Urinary bladder (tissue), 4 donors: ENCODE results near the gene NKAIN2. TPM values are rescaled to one million over a fixed set of nuclear protein-coding genes. Genes with fewer than 3 reads are reported as not detected.
"Not testable (repeated sequence)": the region's sequence is repeated elsewhere in the genome, so short reads cannot be mapped to it uniquely, and the experiment has no call there.

Experiments
- DNase-seq: peaks from one replicate; pipeline ENCODE4 v3.0.0-alpha.2; 2015; ENCODE audit errors: extremely low spot score
- H3K27ac ChIP-seq: one replicate; pipeline ENCODE4 v1.5.1; 2013; ENCODE audit warnings: low read depth, mild to moderate bottlenecking, moderate library complexity
- H3K36me3 ChIP-seq: one replicate; pipeline ENCODE4 v1.6.1; 2013; ENCODE audit warnings: mild to moderate bottlenecking, moderate library complexity; ENCODE audit not compliant: insufficient read depth
- H3K4me1 ChIP-seq: one replicate; pipeline ENCODE4 v1.6.1; 2013; ENCODE audit warnings: mild to moderate bottlenecking, moderate library complexity; ENCODE audit not compliant: insufficient read depth
- H3K4me3 ChIP-seq: one replicate; pipeline ENCODE4 v1.5.1; 2013; ENCODE audit warnings: low read depth, low read length
- WGBS: extraction: QIAGEN DNeasy Blood & Tissue Kit; methylation state at CpG from one replicate; pipeline ENCODE4 v1.1.7; 2013; 5-methylcytosine and 5-hydroxymethylcytosine counted together
- polyA plus RNA-seq: library from polyadenylated mRNA; stranded (reverse); fragments of 200-250 nt; gene quantifications from one replicate; pipeline ENCODE4 v1.2.3, GENCODE V29; 2013
- total RNA-seq: library from RNA; depleted of rRNA; stranded (reverse); fragments of >200 nt; gene quantifications from one replicate; pipeline ENCODE4 v1.2.3, GENCODE V29; 2014
- donor health status: healthy with polysubstance abuse.
- donor health status: healthy.

NKAIN2 gene
- total and polyA plus RNA-seq, 2 donors, result 0.24 to 1.7 TPM

DNA sequence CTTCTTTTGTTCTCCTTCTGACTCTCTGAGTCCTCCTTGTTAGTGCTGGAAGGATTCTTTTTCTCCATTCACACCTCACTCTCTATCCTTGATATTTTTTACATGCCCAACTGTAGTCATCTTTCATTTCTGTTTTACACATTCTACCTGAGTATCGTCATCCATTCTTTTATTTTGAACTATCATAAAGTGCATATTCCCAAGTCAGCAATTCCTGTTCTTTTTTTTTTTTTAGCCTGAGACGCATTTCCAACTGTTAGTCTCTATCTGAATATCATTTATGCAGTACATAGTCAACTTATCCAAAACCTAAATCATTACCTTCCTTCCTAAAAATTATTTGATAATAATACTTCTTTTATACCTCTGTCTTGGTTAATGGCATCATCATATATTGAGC is 207.5 kb downstream of the NKAIN2 start:
- no peak for DNase-seq
- 93% methylated on average over 2 of the region's 2 CpGs for WGBS

DNA sequence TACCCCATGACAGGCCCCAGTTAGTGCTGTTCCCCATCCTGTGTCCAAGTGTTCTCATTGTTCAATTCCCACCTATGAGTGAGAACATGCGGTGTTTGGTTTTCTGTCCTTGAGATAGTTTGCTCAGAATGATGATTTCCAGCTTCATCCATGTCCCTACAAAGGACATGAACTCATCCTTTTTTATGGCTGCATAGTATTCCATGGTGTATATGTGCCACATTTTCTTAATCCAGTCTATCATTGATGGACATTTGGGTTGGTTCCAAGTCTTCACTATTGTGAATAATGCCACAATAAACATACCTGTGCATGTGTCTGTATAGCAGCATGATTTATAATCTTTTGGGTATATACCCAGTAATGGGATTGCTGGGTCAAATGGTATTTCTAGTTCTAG is 218.4 kb downstream of the NKAIN2 start:
- H3K27ac ChIP-seq, H3K4me3 ChIP-seq, H3K4me1 ChIP-seq, H3K36me3 ChIP-seq, DNase-seq: not testable (repeated sequence)
- WGBS, result 100% methylated on average over 1 of the region's 1 CpG

More for the DNA sequence above, 207.5 kb downstream of the NKAIN2 start:
- H3K4me1 ChIP-seq, result no peaks in the 10 kb centered on the region
- no peaks in the 10 kb centered on the region for H3K36me3 ChIP-seq
- no peak overlapping the region for H3K4me3 ChIP-seq
- no peak overlapping the region for H3K27ac ChIP-seq

DNA sequence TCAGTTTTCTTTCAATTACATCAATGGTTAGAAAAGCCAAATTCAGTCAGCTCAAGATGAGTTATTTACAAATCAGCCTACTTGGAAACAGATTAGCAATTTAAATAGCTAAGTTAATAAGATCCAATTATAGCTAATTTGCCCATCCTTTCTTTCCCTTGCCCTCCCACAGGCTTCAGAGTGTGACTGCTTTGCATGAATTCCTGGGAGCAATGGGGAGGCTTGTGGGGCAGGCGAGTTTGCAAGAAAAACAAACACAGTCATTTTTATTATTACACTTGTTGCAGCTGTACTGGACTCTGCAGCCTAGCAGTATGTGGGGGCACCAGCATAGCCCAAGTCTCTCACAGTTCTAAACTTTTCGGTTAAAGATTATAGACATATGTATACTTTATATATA is 219.0 kb downstream of the NKAIN2 start:
- H3K4me1 ChIP-seq, result no peaks in the 10 kb centered on the region
- 78% methylated on average over 2 of the region's 2 CpGs for WGBS
- DNase-seq, result no peak

DNA sequence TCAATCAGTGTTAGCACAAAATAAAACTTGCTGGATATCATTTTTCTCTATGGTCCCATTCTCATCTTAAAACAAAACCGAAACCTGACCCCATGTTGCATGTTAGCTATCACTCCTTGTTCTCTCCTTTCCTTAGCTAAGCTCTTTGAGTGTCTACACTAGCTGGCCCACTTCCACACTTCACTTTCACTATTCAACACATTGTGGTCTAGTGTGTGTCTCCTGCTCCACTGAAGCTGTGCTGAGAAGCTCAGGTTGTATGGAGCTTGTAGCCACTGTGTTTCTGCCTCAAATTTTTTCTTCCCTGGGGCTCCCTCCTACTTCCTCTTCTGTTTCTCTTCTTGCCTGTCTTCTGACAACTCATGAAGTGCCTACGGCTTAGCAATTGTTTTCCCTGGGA is 223.0 kb downstream of the NKAIN2 start:
- 81% methylated on average over 2 of the region's 2 CpGs for WGBS
- no peak for DNase-seq
- H3K4me1 ChIP-seq, result no peaks in the 10 kb centered on the region
- no peak overlapping the region for H3K27ac ChIP-seq
- H3K4me3 ChIP-seq, result no peak overlapping the region
- no peaks in the 10 kb centered on the region for H3K36me3 ChIP-seq

More for the DNA sequence above, 219.0 kb downstream of the NKAIN2 start:
- no peak overlapping the region for H3K4me3 ChIP-seq
- H3K36me3 ChIP-seq, result no peaks in the 10 kb centered on the region
- no peak overlapping the region for H3K27ac ChIP-seq

DNA sequence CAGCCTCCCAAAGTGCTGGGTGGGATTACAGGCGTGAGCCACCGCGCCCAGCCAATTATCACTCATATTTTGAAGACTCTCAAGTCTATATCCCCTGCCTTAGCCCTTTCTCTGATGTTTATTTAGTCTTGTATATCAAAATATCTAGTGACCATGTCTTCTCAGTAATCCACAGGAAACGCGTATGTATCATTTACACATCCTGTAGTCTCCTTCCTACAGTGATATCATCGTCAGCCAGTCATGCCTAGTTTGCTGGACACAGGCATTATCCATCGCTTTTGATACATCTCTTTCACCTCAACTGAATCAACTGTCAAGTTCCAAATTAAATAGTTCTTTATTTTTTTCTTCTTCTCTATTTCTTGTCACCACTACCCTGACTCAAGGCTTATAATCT is 223.7 kb downstream of the NKAIN2 start:
- Histone ChIP-seq H3K4me1 (no peaks in the 10 kb centered on the region), H3K36me3 (no peaks in the 10 kb centered on the region), H3K4me3 (no peak overlapping the region), H3K27ac (no peak overlapping the region)
- 89% methylated on average over 7 of the region's 7 CpGs for WGBS
- DNase-seq, result no peak

DNA sequence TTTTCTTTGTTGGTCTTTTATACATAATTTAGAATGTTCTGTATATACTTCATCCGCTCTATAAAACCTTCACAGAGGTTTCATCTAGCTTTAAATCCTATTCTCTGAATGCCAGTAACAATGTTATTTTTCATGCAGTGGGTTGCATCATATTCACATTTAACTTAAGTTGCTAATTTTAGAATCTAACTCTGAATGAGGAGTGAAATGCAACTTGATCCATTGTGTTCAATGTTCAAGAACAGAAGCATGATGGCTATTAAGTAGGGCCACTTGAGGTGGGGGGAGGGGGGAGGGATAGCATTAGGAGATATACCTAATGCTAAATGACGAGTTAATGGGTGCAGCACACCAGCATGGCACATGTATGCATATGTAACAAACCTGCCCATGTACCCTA is 224.5 kb downstream of the NKAIN2 start:
- Histone ChIP-seq H3K4me1 (no peaks in the 10 kb centered on the region), H3K27ac (no peak overlapping the region), H3K36me3 (no peaks in the 10 kb centered on the region), H3K4me3 (no peak overlapping the region)
- WGBS, result 91% methylated on average over 2 of the region's 2 CpGs
- DNase-seq, result no peak

DNA sequence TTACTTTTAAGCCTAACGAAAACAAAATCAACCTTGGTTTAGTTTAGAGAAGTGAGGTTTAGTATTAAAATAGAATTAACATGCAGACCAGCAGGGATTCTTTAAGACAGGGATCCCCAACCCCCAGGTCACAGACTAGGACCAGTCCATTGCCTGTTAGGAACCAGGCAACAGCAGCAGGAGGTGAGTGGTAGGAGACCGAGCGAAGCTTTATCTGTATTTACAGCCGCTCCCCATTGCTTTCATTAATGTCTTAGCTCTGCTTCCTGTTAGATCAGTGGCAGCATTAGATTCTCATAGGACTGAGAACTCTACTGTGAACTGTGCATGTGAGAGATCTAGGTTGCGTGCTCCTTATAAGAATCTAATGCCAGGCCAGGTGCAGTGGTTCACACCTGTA is 225.9 kb downstream of the NKAIN2 start:
- H3K27ac ChIP-seq, result no peak overlapping the region
- H3K36me3 ChIP-seq, result no peaks in the 10 kb centered on the region
- no peaks in the 10 kb centered on the region for H3K4me1 ChIP-seq
- no peak overlapping the region for H3K4me3 ChIP-seq
- WGBS, result 74% methylated on average over 5 of the region's 5 CpGs
- no peak for DNase-seq

DNA sequence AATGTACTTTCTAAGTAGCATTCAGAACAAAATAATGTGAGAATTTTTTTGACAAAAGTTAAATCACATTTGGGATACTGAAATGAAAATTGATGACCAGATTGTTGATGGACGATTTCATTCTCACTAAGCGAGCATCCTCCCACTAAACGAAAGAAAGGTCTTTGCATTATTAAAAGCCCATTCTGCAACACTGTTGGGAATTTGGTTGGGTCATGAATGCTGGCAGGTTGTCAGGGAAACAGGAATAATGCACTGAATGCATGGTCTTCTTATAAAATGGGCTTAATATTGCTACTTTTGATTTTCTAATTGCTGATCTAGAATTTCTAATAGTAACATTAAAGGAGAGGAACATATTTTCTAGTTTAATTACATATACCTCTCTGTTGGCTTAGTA is 229.8 kb downstream of the NKAIN2 start:
- no peaks in the 10 kb centered on the region for H3K36me3 ChIP-seq
- DNase-seq, result no peak
- 88% methylated on average over 3 of the region's 3 CpGs for WGBS
- no peaks in the 10 kb centered on the region for H3K4me1 ChIP-seq
- H3K27ac ChIP-seq, result no peak overlapping the region
- no peak overlapping the region for H3K4me3 ChIP-seq

DNA sequence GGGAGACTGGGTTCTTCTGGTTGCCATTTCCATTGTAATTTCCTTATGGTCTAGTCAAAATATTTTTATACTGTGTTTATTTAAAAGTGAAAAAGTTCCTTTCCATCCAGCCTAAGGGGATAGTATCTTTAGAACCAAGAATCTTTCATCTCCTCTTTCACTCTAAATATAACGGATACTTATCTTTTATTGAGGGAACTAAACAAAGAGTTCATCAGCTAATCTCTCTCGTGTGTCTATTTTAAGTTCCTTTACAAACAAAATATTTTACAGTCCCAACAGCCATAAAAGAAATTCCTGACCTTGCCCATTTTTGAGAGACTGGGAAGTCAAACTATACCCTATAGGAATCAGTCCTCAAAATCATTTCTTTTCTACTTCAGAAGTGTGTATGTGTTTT is 232.7 kb downstream of the NKAIN2 start:
- no peaks in the 10 kb centered on the region for H3K36me3 ChIP-seq
- no peaks in the 10 kb centered on the region for H3K4me1 ChIP-seq
- DNase-seq, result no peak
- WGBS, result 11% methylated on average over 2 of the region's 2 CpGs
- no peak overlapping the region for H3K4me3 ChIP-seq
- H3K27ac ChIP-seq, result no peak overlapping the region

DNA sequence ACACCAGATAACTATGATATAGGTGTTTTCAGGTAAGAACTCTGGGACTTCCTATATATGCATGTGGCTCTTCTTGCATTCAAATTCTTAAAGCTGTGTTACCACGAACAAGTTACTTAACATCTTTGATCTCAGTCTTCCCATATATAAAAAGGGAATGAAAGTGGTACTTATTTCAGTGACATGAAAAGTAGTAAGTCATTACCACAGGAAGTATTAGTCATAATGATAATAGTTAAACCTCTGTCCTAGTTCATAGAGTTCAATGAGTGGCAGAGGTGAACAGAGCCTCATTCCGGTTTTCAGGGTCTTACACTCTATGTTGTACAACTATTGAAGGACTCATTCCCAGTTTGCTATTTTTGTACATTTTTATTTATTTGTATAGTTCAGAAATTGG is 237.0 kb downstream of the NKAIN2 start:
- Histone ChIP-seq H3K36me3 (no peaks in the 10 kb centered on the region), H3K4me3 (no peak overlapping the region), H3K4me1 (no peaks in the 10 kb centered on the region), H3K27ac (no peak overlapping the region)
- DNase-seq, result no peak
- WGBS, result 79% methylated on average over 2 of the region's 2 CpGs

DNA sequence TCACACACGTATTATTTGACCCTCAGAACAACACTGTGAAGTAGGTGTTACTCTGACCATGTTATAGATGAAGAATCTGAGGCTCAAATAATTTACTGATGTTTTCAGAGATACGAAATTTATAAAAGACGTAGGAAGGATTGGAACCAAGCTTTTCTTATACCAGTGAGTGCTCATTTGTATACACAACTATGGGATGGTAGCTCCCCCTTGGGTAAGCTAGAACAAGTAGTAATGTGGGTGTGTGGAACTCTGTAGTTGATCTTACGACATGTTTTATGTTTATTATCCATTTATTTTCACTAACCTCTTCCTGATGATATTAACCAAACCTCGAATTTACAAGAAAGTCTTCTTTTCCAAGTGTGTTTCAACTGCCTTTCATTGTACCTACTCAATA is 248.5 kb downstream of the NKAIN2 start:
- Histone ChIP-seq H3K27ac (no peak overlapping the region), H3K4me1 (no peaks in the 10 kb centered on the region), H3K4me3 (no peak overlapping the region), H3K36me3 (no peaks in the 10 kb centered on the region)
- 88% methylated on average over 5 of the region's 5 CpGs for WGBS
- DNase-seq, result no peak

DNA sequence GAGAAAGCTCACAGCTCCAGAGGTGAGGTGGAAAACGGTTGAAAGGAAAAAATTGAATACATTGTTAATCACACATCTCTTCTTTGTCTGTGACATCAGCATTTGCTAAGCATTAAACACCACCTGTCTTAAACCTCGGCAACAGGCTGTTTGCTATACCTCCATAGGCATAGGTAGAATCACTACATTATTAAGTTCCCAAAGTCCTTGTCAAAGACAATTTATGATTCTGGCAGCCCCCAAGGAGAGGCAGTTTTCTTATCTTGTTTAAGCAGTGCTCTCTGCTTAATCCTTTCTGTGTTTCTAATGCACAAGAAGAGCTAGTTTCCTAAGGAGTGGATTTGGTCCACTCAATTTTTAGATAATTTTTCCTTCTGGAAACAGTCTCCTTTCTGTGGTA is 249.7 kb downstream of the NKAIN2 start:
- no peak for DNase-seq
- Histone ChIP-seq H3K4me3 (no peak overlapping the region), H3K4me1 (no peaks in the 10 kb centered on the region), H3K36me3 (no peaks in the 10 kb centered on the region), H3K27ac (no peak overlapping the region)
- WGBS, result 78% methylated on average over 2 of the region's 2 CpGs

DNA sequence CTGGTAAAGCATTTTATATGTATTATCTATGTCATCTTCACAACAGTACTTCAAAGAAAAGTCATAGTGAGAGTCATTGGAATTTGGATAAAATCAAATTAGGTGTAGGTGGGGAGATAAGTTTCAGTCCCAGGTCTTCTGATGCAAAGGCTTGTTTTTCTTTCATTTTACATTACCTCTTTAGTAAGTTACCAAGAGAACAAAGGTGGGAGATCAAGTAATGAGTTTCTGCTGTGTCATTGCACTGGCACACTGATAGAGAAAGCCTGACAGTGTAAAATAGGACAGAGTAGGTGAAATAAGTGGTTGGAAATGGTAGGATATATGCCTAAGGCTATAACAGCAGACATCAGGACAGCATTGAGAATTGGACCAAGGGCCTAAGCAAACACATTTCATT is 250.4 kb downstream of the NKAIN2 start:
- no peaks in the 10 kb centered on the region for H3K4me1 ChIP-seq
- H3K27ac ChIP-seq, result no peak overlapping the region
- no peak for DNase-seq
- H3K4me3 ChIP-seq, result no peak overlapping the region
- H3K36me3 ChIP-seq, result no peaks in the 10 kb centered on the region

DNA sequence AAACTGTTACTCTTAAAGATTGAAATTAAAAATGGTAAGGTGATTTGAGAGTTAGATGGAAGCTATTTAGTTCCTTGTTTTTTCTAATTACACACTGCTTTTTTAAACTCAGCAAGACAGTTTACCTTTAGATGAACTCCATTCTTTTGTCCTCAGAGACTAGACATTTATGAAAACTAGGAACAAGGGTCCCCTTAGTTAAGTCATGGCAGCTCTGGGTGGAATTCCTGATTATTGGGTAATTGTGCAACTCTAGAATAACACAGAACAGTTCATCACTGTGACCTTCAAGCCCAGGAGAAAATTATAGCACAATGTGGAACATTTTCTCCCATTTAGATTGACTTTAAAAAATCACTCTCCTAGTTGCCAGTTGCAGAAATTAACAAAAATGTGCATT is 251.7 kb downstream of the NKAIN2 start:
- H3K36me3 ChIP-seq, result no peaks in the 10 kb centered on the region
- no peak overlapping the region for H3K27ac ChIP-seq
- H3K4me1 ChIP-seq, result no peaks in the 10 kb centered on the region
- no peak overlapping the region for H3K4me3 ChIP-seq
- no peak for DNase-seq

DNA sequence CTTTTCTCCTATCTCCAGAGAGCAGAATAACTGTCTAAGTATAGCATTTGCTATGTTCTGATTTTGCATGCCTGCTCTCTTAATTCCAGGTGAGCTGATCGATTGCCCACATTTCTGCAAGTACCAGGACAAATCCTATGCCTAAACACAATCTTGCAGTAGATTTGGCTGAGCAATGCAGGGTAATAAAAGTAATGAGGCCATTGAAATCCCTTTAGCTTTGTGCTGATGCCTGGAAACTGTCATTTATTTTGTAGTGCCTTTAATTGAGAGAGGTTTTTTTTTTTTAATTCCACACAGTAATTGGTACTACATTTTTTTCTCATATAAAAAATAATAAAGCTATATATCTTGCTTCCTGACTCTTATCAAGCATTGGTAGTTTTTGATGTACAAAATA is 252.3 kb downstream of the NKAIN2 start:
- WGBS, result 31% methylated on average over 1 of the region's 1 CpG
- no peak overlapping the region for H3K27ac ChIP-seq
- H3K4me1 ChIP-seq, result no peaks in the 10 kb centered on the region
- H3K4me3 ChIP-seq, result no peak overlapping the region
- no peaks in the 10 kb centered on the region for H3K36me3 ChIP-seq
- DNase-seq, result no peak
